Measurements from ENCODE around the gene FOXR1.
A peak's percentile ranks its signal among the peaks of the same experiment; 100 is the strongest.

The FOXR1 gene

DNA sequence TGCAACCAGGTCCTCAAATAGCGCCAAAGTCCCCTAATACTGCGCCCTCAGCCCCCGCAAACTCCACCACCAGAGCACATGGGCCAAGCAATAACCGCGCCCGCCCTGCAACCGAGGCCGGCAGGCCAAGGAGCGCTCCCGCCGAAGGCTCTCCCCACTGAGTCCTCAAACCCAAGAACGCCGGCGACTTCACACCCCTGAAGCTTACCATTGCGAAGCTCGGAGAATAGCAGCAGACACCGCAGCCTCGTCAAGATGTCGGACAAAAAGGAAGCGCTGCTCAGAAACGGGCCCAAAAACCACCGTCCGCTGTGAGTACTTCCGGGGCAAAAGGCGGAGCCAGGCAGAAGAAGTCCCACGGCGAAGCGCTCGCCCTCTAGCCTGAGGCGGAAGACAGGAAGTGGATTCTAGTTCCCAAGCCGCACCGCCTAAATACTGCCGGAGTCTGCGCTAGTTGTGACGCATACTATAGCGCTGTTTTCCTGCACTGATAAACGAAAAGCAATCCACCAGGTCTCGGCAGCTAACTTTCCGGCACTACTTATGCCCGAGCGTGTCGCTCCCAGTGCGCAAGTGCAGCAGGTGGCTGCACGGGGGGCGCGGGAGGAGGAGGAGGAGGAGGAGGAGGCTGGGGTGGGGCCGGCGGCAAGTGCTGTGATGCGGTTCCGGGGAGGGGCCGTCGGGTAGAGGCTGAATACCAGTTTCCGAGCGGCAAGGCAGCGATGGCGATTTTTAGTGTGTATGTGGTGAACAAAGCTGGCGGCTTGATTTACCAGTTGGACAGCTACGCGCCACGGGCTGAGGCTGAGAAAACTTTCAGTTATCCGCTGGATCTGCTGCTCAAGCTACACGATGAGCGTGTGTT lies 46.7 kb downstream of the FOXR1 start, which contains the start of the genes RPS25 and TRAPPC4 (continued):
- peak; percentile 28 for TF ChIP-seq KLF17 (tag by site-specific recombination; IDR thresholded peaks at IDR 0.05)
- peak; percentile 75; the same call in 1 of the 2 replicates for TF ChIP-seq ZXDB (tag by site-specific recombination; IDR thresholded peaks at IDR 0.05)
- TF ChIP-seq ZNF629 (tag by site-specific recombination; IDR thresholded peaks at IDR 0.05): peak; percentile 97
- TF ChIP-seq PRDM6 (tag by site-specific recombination; IDR thresholded peaks at IDR 0.05): no peak
- 0 out of 2 replicates have a peak, but pooled peaks have one; percentile 10 for TF ChIP-seq HIC1 (tag by site-specific recombination; IDR thresholded peaks at IDR 0.05)
- 0 out of 2 replicates have a peak, but pooled peaks have one; percentile 31 for TF ChIP-seq KLF7 (tag by site-specific recombination; IDR thresholded peaks at IDR 0.05; ENCODE audit: borderline replicate concordance)
- no peak for TF ChIP-seq ZNF670 (tag by site-specific recombination; IDR thresholded peaks at IDR 0.05; ENCODE audit: low read depth)
- no peak for TF ChIP-seq ZNF324 (tag by site-specific recombination; IDR thresholded peaks at IDR 0.05)
- TF ChIP-seq, protein P1, sequence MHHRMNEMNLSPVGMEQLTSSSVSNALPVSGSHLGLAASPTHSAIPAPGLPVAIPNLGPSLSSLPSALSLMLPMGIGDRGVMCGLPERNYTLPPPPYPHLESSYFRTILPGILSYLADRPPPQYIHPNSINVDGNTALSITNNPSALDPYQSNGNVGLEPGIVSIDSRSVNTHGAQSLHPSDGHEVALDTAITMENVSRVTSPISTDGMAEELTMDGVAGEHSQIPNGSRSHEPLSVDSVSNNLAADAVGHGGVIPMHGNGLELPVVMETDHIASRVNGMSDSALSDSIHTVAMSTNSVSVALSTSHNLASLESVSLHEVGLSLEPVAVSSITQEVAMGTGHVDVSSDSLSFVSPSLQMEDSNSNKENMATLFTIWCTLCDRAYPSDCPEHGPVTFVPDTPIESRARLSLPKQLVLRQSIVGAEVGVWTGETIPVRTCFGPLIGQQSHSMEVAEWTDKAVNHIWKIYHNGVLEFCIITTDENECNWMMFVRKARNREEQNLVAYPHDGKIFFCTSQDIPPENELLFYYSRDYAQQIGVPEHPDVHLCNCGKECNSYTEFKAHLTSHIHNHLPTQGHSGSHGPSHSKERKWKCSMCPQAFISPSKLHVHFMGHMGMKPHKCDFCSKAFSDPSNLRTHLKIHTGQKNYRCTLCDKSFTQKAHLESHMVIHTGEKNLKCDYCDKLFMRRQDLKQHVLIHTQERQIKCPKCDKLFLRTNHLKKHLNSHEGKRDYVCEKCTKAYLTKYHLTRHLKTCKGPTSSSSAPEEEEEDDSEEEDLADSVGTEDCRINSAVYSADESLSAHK (tag by site-specific recombination; IDR thresholded peaks at IDR 0.05): no peak
- no peak for TF ChIP-seq RBAK (tag by site-specific recombination; IDR thresholded peaks at IDR 0.05)
- no peak for TF ChIP-seq ZNF596 (tag by site-specific recombination; IDR thresholded peaks at IDR 0.05)
- no peak for TF ChIP-seq PRDM2 (tag by site-specific recombination; IDR thresholded peaks at IDR 0.05; ENCODE audit: borderline replicate concordance)
- TF ChIP-seq KLF8 (tag by site-specific recombination; IDR thresholded peaks at IDR 0.05): peak; percentile 54
- no peak for TF ChIP-seq ZSCAN30 (tag by site-specific recombination; IDR thresholded peaks at IDR 0.05)
- no peak for TF ChIP-seq ZSCAN16 (tag by site-specific recombination; IDR thresholded peaks at IDR 0.05)
- TF ChIP-seq ZNF114 (tag by site-specific recombination; IDR thresholded peaks at IDR 0.05): no peak
- no peak for TF ChIP-seq INSM2 (tag by site-specific recombination; IDR thresholded peaks at IDR 0.05)
- peak; percentile 48 for TF ChIP-seq ZEB2 (tag by site-specific recombination; IDR thresholded peaks at IDR 0.05)
- TF ChIP-seq ZNF416 (tag by site-specific recombination; IDR thresholded peaks at IDR 0.05): no peak
- 0 out of 2 replicates have a peak, but pooled peaks have one; percentile 16 for TF ChIP-seq ZBTB7A (tag by site-specific recombination; IDR thresholded peaks at IDR 0.05; ENCODE audit: low read depth)
- TF ChIP-seq GFI1B (tag by site-specific recombination; IDR thresholded peaks at IDR 0.05): no peak
- no peak for TF ChIP-seq ZNF473 (tag by site-specific recombination; IDR thresholded peaks at IDR 0.05)

Measured in HEK293 (cell line).